ENCODE measurements around the gene ZNF519.
"Not testable (repeated sequence)": the region's sequence is repeated elsewhere in the genome, so short reads cannot be mapped to it uniquely, and the experiment has no call there.

DNA sequence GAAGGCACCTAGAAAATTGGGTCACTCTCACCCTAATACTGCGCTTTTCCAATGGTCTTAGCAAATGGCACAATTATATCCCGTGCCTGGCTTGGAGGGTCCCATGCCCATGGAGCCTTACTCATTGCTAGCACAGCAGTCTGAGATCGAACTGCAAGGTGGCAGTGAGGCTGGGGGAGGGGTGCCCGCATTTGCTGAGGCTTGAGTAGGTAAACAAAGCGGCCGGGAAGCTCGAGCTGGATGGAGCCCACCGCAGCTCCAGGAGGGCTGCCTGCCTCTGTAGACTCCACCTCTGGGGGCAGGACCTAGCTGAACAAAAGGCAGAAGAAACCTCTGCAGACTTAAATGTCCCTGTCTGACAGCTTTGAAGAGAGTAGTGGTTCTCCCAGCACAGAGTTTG lies 30.7 kb upstream of the ZNF519 start:
- TF ChIP-seq POLR2A, CTCF (IDR thresholded peaks at IDR 0.05): not testable (repeated sequence)
